Measurements from ENCODE around the gene SNAP91.

DNA sequence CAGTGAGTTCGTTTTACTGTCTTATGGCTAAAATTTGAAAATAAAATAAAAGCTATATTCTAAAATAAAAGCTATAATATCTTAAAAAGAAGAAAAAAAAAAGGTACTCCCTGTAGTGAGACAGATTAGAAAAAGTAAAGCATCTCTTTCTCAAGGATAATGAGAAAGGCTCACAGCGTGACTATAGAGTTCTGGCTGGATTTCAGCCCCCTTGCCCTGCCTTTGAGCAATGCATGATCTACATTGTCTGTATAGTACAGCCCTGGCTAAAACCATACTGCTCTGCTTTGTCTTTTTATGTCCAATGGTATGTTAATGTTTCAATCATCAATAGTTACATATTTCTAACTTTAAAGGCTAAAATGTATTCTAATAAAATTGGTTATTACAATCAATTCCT is 105.3 kb downstream of the SNAP91 start:
- no peak for TF ChIP-seq POLR2A (IDR thresholded peaks at IDR 0.05)
- TF ChIP-seq, protein P1, sequence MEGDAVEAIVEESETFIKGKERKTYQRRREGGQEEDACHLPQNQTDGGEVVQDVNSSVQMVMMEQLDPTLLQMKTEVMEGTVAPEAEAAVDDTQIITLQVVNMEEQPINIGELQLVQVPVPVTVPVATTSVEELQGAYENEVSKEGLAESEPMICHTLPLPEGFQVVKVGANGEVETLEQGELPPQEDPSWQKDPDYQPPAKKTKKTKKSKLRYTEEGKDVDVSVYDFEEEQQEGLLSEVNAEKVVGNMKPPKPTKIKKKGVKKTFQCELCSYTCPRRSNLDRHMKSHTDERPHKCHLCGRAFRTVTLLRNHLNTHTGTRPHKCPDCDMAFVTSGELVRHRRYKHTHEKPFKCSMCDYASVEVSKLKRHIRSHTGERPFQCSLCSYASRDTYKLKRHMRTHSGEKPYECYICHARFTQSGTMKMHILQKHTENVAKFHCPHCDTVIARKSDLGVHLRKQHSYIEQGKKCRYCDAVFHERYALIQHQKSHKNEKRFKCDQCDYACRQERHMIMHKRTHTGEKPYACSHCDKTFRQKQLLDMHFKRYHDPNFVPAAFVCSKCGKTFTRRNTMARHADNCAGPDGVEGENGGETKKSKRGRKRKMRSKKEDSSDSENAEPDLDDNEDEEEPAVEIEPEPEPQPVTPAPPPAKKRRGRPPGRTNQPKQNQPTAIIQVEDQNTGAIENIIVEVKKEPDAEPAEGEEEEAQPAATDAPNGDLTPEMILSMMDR (IDR thresholded peaks at IDR 0.05): no peak

Data from ovary (tissue), 3 donors.